Measurements from ENCODE around the gene SMIM20.

The SMIM20 gene

GRCh38 chr4:25948051-25948450 lies 34.0 kb downstream of the SMIM20 start:
- no peak overlapping the region for H3K27ac Mint-ChIP-seq
- DNase-seq (ENCODE audit: low spot score in 2 of 2), result no peak
- peaks cover 1% of the 10 kb centered on the region for H3K36me3 Mint-ChIP-seq
- ATAC-seq (ENCODE audit: low read depth), result no peak
- H3K4me1 Mint-ChIP-seq, result peaks cover 3% of the 10 kb centered on the region
- H3K27me3 Mint-ChIP-seq, result peaks cover 11% of the 10 kb centered on the region
- no peak overlapping the region for H3K4me3 Mint-ChIP-seq
- H3K9me3 Mint-ChIP-seq, result no peaks in the 10 kb centered on the region

GRCh38 chr4:25949173-25949748 lies 35.2 kb downstream of the SMIM20 start:
- DNase-seq (ENCODE audit: low spot score in 2 of 2), result no peak
- Mint-ChIP-seq H3K27me3 (peaks cover 11% of the 10 kb centered on the region), H3K36me3 (peaks cover 1% of the 10 kb centered on the region), H3K4me1 (peaks cover 3% of the 10 kb centered on the region), H3K9me3 (no peaks in the 10 kb centered on the region), H3K27ac (no peak overlapping the region), H3K4me3 (no peak overlapping the region)
- no peak for ATAC-seq (ENCODE audit: low read depth)

- Mint-ChIP-seq H3K9me3 (no peaks in the 10 kb centered on the region), H3K4me3 (no peak overlapping the region), H3K27ac (no peak overlapping the region), H3K36me3 (peaks cover 1% of the 10 kb centered on the region), H3K27me3 (peaks cover 11% of the 10 kb centered on the region), H3K4me1 (peaks cover 3% of the 10 kb centered on the region)
- DNase-seq (ENCODE audit: low spot score in 2 of 2), result no peak
- no peak for ATAC-seq (ENCODE audit: low read depth)
Observed at GRCh38 chr4:25949994-25950393, 36.0 kb downstream of the SMIM20 start.

- ATAC-seq (ENCODE audit: low read depth), result no peak
- Mint-ChIP-seq H3K27ac (no peak overlapping the region), H3K4me1 (peaks cover 3% of the 10 kb centered on the region), H3K27me3 (peaks cover 11% of the 10 kb centered on the region), H3K9me3 (no peaks in the 10 kb centered on the region), H3K36me3 (no peaks in the 10 kb centered on the region), H3K4me3 (no peak overlapping the region)
- no peak for DNase-seq (ENCODE audit: low spot score in 2 of 2)
Observed at GRCh38 chr4:25950461-25951389, 36.7 kb downstream of the SMIM20 start.

GRCh38 chr4:25951390-25951952 lies 37.5 kb downstream of the SMIM20 start:
- ATAC-seq (ENCODE audit: low read depth), result no peak

GRCh38 chr4:25953740-25954139 lies 39.7 kb downstream of the SMIM20 start:
- H3K4me1 Mint-ChIP-seq, result peaks cover 3% of the 10 kb centered on the region
- H3K9me3 Mint-ChIP-seq, result peaks cover 1% of the 10 kb centered on the region
- H3K4me3 Mint-ChIP-seq, result no peak overlapping the region
- DNase-seq (ENCODE audit: low spot score in 2 of 2), result no peak
- H3K27me3 Mint-ChIP-seq, result peaks cover 9% of the 10 kb centered on the region
- ATAC-seq (ENCODE audit: low read depth), result no peak
- no peak overlapping the region for H3K27ac Mint-ChIP-seq
- no peaks in the 10 kb centered on the region for H3K36me3 Mint-ChIP-seq

More at GRCh38 chr4:25951390-25951952, 37.5 kb downstream of the SMIM20 start:
- Mint-ChIP-seq H3K36me3 (no peaks in the 10 kb centered on the region), H3K4me1 (peaks cover 3% of the 10 kb centered on the region), H3K27me3 (peaks cover 11% of the 10 kb centered on the region), H3K9me3 (peaks cover under 1% of the 10 kb centered on the region), H3K4me3 (no peak overlapping the region), H3K27ac (no peak overlapping the region)
- DNase-seq (ENCODE audit: low spot score in 2 of 2), result no peak

GRCh38 chr4:25954293-25954904 lies 40.4 kb downstream of the SMIM20 start:
- Mint-ChIP-seq H3K4me3 (no peak overlapping the region), H3K27me3 (peaks cover 6% of the 10 kb centered on the region), H3K27ac (no peak overlapping the region), H3K36me3 (no peaks in the 10 kb centered on the region), H3K4me1 (peaks cover 3% of the 10 kb centered on the region), H3K9me3 (peaks cover 1% of the 10 kb centered on the region)
- ATAC-seq (ENCODE audit: low read depth) (no peak), DNase-seq (ENCODE audit: low spot score in 2 of 2) (no peak)

GRCh38 chr4:25955705-25956104 lies 41.7 kb downstream of the SMIM20 start:
- H3K9me3 Mint-ChIP-seq, result peaks cover 1% of the 10 kb centered on the region
- H3K4me1 Mint-ChIP-seq, result peaks cover 3% of the 10 kb centered on the region
- H3K27ac Mint-ChIP-seq, result no peak overlapping the region
- H3K27me3 Mint-ChIP-seq, result no peaks in the 10 kb centered on the region
- H3K4me3 Mint-ChIP-seq, result no peak overlapping the region
- ATAC-seq (ENCODE audit: low read depth), result no peak
- DNase-seq (ENCODE audit: low spot score in 2 of 2), result no peak
- no peaks in the 10 kb centered on the region for H3K36me3 Mint-ChIP-seq

GRCh38 chr4:25956260-25956659 lies 42.2 kb downstream of the SMIM20 start:
- Mint-ChIP-seq H3K27ac (no peak overlapping the region), H3K27me3 (no peaks in the 10 kb centered on the region), H3K36me3 (no peaks in the 10 kb centered on the region), H3K9me3 (peaks cover 1% of the 10 kb centered on the region), H3K4me1 (no peaks in the 10 kb centered on the region), H3K4me3 (no peak overlapping the region)
- DNase-seq (ENCODE audit: low spot score in 2 of 2) (no peak), ATAC-seq (ENCODE audit: low read depth) (no peak)

- Mint-ChIP-seq H3K9me3 (peaks cover 3% of the 10 kb centered on the region), H3K27me3 (no peaks in the 10 kb centered on the region), H3K4me1 (no peaks in the 10 kb centered on the region), H3K4me3 (no peak overlapping the region), H3K27ac (no peak overlapping the region), H3K36me3 (no peaks in the 10 kb centered on the region)
- DNase-seq (ENCODE audit: low spot score in 2 of 2) (no peak), ATAC-seq (ENCODE audit: low read depth) (no peak)
Observed at GRCh38 chr4:25958110-25958509, 44.1 kb downstream of the SMIM20 start.

GRCh38 chr4:25962393-25962792 lies 48.4 kb downstream of the SMIM20 start:
- Mint-ChIP-seq H3K36me3 (no peaks in the 10 kb centered on the region), H3K27ac (no peak overlapping the region), H3K4me1 (peaks cover 1% of the 10 kb centered on the region), H3K27me3 (no peaks in the 10 kb centered on the region), H3K4me3 (no peak overlapping the region), H3K9me3 (peaks cover 5% of the 10 kb centered on the region)
- DNase-seq (ENCODE audit: low spot score in 2 of 2) (no peak), ATAC-seq (ENCODE audit: low read depth) (no peak)

GRCh38 chr4:25965629-25966028 lies 51.6 kb downstream of the SMIM20 start:
- H3K9me3 Mint-ChIP-seq, result peaks cover 5% of the 10 kb centered on the region
- H3K4me1 Mint-ChIP-seq, result peaks cover 18% of the 10 kb centered on the region
- no peak overlapping the region for H3K27ac Mint-ChIP-seq
- H3K36me3 Mint-ChIP-seq, result no peaks in the 10 kb centered on the region
- no peak overlapping the region for H3K4me3 Mint-ChIP-seq
- DNase-seq (ENCODE audit: low spot score in 2 of 2), result no peak
- ATAC-seq (ENCODE audit: low read depth), result no peak
- H3K27me3 Mint-ChIP-seq, result no peaks in the 10 kb centered on the region

- peaks cover 18% of the 10 kb centered on the region for H3K4me1 Mint-ChIP-seq
- H3K27ac Mint-ChIP-seq, result no peak overlapping the region
- ATAC-seq (ENCODE audit: low read depth) (no peak), DNase-seq (ENCODE audit: low spot score in 2 of 2) (no peak)
- H3K4me3 Mint-ChIP-seq, result no peak overlapping the region
- no peaks in the 10 kb centered on the region for H3K36me3 Mint-ChIP-seq
- peaks cover 5% of the 10 kb centered on the region for H3K9me3 Mint-ChIP-seq
- no peaks in the 10 kb centered on the region for H3K27me3 Mint-ChIP-seq
Observed at GRCh38 chr4:25966171-25966570, 52.2 kb downstream of the SMIM20 start.
